Ovary (tissue), 9 donors: ENCODE data around the gene EHMT1. TPM values are rescaled to one million over a fixed set of nuclear protein-coding genes. Genes with fewer than 3 reads are reported as not detected.

Source experiments
- DNase-seq, 5 donors: peaks; one replicate each; pipeline ENCODE4 v3.0.0-alpha.2; 2019 to 2020
- H3K27ac ChIP-seq, 2 donors: fragments of 200-600 bp; one replicate each; pipeline versions ENCODE4 v1.5.1 to v1.8.0; 2019 to 2022
- H3K27me3 ChIP-seq: fragments of 200-600 bp; one replicate; pipeline ENCODE4 v1.8.0; 2022
- H3K36me3 ChIP-seq: fragments of 200-600 bp; sonication (generic); one replicate; pipeline ENCODE4 v1.5.1; 2019
- H3K4me1 ChIP-seq: one replicate; pipeline ENCODE4 v1.8.1; 2013; ENCODE audit warnings: mild to moderate bottlenecking, moderate library complexity; ENCODE audit not compliant: insufficient read depth
- H3K4me3 ChIP-seq: fragments of 200-600 bp; sonication (generic); one replicate; pipeline ENCODE4 v1.5.1; 2017
- H3K9me3 ChIP-seq, 2 donors: fragments of 200-600 bp in 1 of 2; sonication (generic) in 1 of 2; one replicate each; pipeline versions ENCODE4 v1.5.1 to v1.8.1; 2013 to 2019; ENCODE audit warnings: mild to moderate bottlenecking in 1 of 2, moderate library complexity in 1 of 2
- CTCF ChIP-seq, 3 donors: fragments of 450-650 bp in 2 of 3; fragments of 200-600 bp in 1 of 3; IDR thresholded peaks; one replicate each; pipeline versions ENCODE4 v1.5.1 to v1.8.0; 2016 to 2022; ENCODE audit warnings: antibody characterized with exemption in 3 of 3, mild to moderate bottlenecking in 1 of 3
- EP300 ChIP-seq: sonication (generic); formaldehyde crosslinking; IDR thresholded peaks from one replicate; pipeline ENCODE4 v1.6.1; 2017; ENCODE audit warnings: antibody characterized with exemption
- POLR2A ChIP-seq: fragments of 450-650 bp; IDR thresholded peaks from one replicate; pipeline ENCODE4 v1.6.1; 2017; ENCODE audit warnings: antibody characterized with exemption, mild to moderate bottlenecking, moderate library complexity
- WGBS, 3 donors: extraction: QIAGEN DNeasy Blood & Tissue Kit in 1 of 3; methylation state at CpG; one replicate each; pipeline versions ENCODE4 v1.1.5 to v1.1.7; 2013 to 2017; 5-methylcytosine and 5-hydroxymethylcytosine counted together
- intact Hi-C, 4 donors: fragments of 100-400 bp; cut with DNase I; formaldehyde crosslinking; loops; one replicate each; pipeline versions ENCODE4 v1.11.0 to v1.15.1; 2022 to 2023
- polyA plus RNA-seq, 2 donors: library from polyadenylated mRNA; stranded (reverse); fragments of 200-250 nt in 1 of 2; fragments of 350-450 nt in 1 of 2; fragmentation: Illumina TruSeq in 1 of 2; extraction: RNeasy Lipid Tissue Mini Kit (QIAGEN cat#74804) in 1 of 2; gene quantifications; one replicate each; pipeline ENCODE4 v1.2.3, GENCODE V29; 2013 to 2014
- total RNA-seq, 7 donors: library from RNA; depleted of rRNA in 2 of 7; stranded (reverse); fragments of >200 nt in 2 of 7; fragmentation: NEBNext Ultra II Directional in 3 of 7; extraction: Animal tissue kit (Norgen Biotek cat#: 25700) in 3 of 7; gene quantifications; one replicate each; pipeline versions ENCODE4 v1.1.0 to v1.2.4, GENCODE V29; 2016 to 2023
- donor health status: DM: no; HTN: no; CAD: no; lungs with moderate emphysema.
- donor health status: DM: no; HTN: no; CAD: no.
- donor health status: Bipolar disorder and iron deficiency.
- donor health status: DM: yes; HTN: yes; CAD: no.
- donor health status: DM: no; HTN: no; CAD: no.
- donor health status: DM: yes; HTN: yes; CAD: no.

EHMT1 gene
- total and polyA plus RNA-seq, 9 donors: 40.8 to 98.5 (median 77.9) TPM

- TF ChIP-seq POLR2A: no peak
- no peak for TF ChIP-seq EP300
- no peak for TF ChIP-seq CTCF (IDR thresholded peaks at IDR 0.05)
- peaks cover 13% of the 10 kb centered on the region for H3K4me1 ChIP-seq
- 76 to 82% (median 81%) methylated on average over 8 of the region's 8 CpGs for WGBS, 3 donors
These were observed 69.9 kb downstream of the EHMT1 start for GRCh38 chr9:137688725-137689124.

GRCh38 chr9:137689745-137690529 lies 71.1 kb downstream of the EHMT1 start:
- DNase-seq: no peak
- H3K36me3 ChIP-seq: no peaks in the 10 kb centered on the region
- no peak overlapping the region for H3K4me3 ChIP-seq
- 85 to 86% (median 85%) methylated on average over 16 of the region's 16 CpGs for WGBS, 3 donors
- no peaks in the 10 kb centered on the region for H3K9me3 ChIP-seq
- intact Hi-C loops: no loop called here
- peaks cover 17% of the 10 kb centered on the region for H3K4me1 ChIP-seq
- TF ChIP-seq CTCF (IDR thresholded peaks at IDR 0.05) (no peak), POLR2A (no peak), EP300 (no peak)
- H3K27ac ChIP-seq: no peak overlapping the region
- H3K27me3 ChIP-seq: no peaks in the 10 kb centered on the region

More at GRCh38 chr9:137688725-137689124, 69.9 kb downstream of the EHMT1 start:
- no peak for DNase-seq
- H3K4me3 ChIP-seq: no peak overlapping the region
- intact Hi-C loops: no loop called here
- H3K27me3 ChIP-seq: no peaks in the 10 kb centered on the region
- no peak overlapping the region for H3K27ac ChIP-seq
- H3K36me3 ChIP-seq: no peaks in the 10 kb centered on the region
- no peaks in the 10 kb centered on the region for H3K9me3 ChIP-seq

- WGBS, 3 donors: 95 to 97% (median 97%) methylated on average over 6 of the region's 6 CpGs
- intact Hi-C loops: no loop called here
These were observed 72.3 kb downstream of the EHMT1 start for GRCh38 chr9:137690930-137691645.

More at GRCh38 chr9:137690930-137691645, 72.3 kb downstream of the EHMT1 start:
- Histone ChIP-seq H3K4me1 (peaks cover 24% of the 10 kb centered on the region), H3K9me3 (no peaks in the 10 kb centered on the region), H3K36me3 (no peaks in the 10 kb centered on the region), H3K27me3 (no peaks in the 10 kb centered on the region), H3K4me3 (no peak overlapping the region), H3K27ac (no peak overlapping the region)
- TF ChIP-seq CTCF (IDR thresholded peaks at IDR 0.05): no peak
- no peak for TF ChIP-seq POLR2A
- no peak for TF ChIP-seq EP300
- no peak for DNase-seq
